HG03342 (cell line): Measurements from ENCODE around the gene LRRK2.
"Not testable (repeated sequence)": the region's sequence is repeated elsewhere in the genome, so short reads cannot be mapped to it uniquely, and the experiment has no call there.

Experiments used
- ATAC-seq: cut with Tn5 transposase; IDR thresholded peaks from one replicate; pipeline ENCODE4 v1.9.1; 2021; ENCODE audit warnings: mild to moderate bottlenecking, moderate library complexity; ENCODE audit not compliant: unreplicated experiment

The LRRK2 gene

GRCh38 chr12:40211186-40211585 lies 13.6 kb upstream of the LRRK2 start:
- ATAC-seq, result not testable (repeated sequence)

DNA sequence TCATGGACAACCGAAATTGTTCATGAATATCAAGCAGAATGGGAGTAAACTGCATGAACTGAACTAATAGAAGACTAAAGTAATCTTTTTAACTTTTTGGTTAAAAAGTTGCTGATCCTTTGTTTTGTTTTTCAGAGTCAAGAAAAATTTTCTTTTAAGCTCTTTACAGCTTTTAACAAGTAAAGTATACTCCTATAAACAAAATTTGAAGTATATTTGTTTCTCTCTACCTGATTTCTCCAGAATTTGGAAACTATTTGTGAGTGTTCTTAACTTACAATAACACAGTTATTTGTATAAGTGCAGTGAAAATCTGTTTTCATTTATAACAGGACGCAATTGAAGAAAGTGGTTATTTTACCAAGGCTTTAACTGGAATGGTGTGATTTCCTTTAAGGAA lies 12.2 kb upstream of the LRRK2 start:
- no peak for ATAC-seq

DNA sequence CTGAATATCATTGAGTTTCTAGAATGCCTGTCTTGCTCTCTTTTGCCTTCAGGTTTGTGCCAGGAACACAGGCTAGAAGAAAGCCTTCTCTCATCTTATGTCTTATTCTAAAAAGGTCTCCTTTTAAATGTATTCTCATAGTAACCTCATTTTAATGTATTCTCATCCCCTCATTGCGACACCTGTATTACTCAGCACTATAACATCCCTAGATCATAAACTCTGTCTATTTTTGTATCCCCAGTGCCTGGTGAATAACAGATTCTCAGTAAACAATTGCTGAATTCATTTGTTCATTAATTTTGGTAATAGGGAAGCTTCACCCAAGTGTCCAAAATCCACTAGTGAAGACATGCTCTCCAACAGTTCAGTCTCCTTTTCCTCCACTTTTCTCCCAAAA lies 8.8 kb upstream of the LRRK2 start:
- ATAC-seq, result no peak

GRCh38 chr12:40216516-40217288 lies 8.1 kb upstream of the LRRK2 start:
- no peak for ATAC-seq

- no peak for ATAC-seq
Measured at GRCh38 chr12:40219760-40220159, 5.0 kb upstream of the LRRK2 start.

- no peak for ATAC-seq
Measured at GRCh38 chr12:40222247-40222646, 2.5 kb upstream of the LRRK2 start.

- no peak for ATAC-seq
Measured at GRCh38 chr12:40223646-40224045, 1.2 kb upstream of the LRRK2 start.

DNA sequence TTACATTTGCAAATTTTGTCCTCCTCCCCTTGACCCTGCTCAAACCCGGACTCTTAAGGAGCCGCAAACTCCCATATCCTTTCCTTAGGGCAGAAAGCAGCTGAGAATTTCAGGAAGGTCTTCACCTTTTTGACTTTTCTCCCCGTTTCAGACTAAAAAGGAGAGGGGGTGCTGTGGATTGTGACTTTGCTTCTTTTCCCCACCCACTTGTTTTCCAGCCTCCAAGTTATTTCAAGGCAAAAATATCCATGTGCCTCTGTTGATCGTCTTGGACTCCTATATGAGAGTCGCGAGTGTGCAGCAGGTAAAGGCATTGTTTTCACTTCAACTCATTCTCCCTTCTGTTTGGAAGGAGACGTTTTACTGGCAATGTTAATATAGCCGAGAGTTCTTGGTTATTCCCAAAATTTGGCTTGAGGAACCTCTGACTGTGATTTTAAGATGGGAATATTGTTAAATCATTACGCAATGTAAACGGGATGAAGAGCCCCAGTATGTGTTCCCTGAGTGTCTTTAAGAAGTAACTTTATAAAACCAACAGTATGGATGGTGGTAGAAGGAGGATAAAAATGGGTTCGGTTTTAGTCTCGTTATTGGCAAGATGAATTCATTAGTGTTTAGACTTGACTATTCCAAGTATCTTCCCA lies 663 bp downstream of the LRRK2 start:
- no peak for ATAC-seq

DNA sequence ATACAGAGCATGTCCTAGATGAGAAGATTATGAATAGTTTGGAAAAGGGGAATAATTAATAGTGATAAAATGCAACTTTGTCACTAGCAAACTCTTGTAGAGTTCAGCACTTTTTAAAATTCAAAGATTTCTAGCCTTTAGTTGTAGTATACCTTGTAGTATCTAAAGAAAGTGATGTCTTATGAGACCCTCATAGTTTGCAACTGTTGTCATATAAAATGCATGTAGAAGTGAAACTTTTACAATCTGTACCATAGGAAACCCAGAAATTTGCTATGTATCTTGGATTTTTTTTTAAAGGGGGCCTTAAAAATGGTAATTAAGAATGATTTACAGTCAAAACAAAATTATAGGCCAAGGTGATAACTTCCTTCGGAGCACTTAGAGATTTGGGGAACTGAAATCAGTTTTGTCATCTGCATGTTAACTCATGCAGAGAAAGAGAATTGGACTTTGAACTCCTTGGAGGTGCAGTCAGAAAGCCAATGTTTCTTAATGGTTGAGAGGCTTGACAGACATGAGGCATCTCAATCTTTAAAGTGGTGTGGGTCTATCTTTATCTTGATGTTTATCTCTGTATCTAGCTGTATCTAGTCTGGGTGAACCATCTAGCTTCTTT lies 1.3 kb downstream of the LRRK2 start:
- ATAC-seq, result peak; percentile 66

DNA sequence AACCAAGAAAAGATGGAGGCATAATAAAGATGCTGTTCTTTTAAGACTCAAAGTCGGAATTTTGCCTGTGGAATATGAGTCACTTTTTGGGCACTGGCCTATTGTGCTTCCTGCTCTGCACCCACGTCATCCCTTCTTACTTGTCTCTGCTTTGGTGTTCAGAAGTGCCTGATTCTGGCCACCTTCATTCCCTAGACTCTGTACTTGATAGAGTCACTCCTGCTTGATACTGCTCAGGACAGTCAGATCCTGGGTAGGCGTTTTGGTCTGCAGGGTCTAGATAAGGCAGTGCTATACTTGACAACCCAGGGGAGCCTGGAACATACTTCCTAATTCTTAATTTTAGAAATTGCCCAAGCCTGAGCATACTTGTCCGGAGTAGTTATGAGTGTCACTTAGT lies 1.9 kb downstream of the LRRK2 start:
- peak; percentile 30 for ATAC-seq

DNA sequence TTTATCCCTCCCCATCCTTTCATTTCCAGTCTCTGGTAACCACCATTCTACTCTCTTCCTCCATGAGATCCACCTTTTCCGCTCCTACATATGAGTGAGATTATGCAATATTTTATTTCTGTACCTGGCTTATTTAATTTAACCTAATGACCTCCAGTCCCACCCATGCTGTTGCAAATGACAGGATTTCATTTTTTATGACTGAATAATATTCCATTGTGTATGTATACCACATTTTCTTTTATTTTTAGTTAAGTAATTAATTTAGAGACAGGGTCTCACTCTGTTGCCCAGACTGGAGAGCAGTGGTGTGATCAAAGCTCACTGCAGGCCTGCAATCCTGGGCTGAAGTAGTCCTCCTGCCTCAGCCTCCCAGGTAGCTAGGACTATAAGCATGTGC lies 2.6 kb downstream of the LRRK2 start:
- no peak for ATAC-seq

DNA sequence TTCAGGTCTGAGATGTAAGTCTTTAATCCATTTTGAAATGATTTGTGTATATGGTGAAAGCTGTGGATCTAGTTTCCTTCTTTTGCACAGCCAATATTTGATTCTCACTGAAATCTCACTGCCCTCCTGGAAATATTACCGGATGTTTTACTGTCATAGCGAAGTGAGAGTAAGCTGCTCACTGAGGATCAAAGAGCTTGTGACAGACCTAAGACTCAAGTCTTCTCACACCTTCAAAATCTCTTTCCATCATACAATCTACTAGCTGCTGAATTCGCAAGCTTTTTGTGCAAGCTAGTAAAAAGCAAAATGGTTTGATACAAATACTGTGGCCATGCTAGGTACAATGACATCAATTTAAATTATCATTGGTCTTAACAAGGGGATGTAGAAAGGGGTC lies 3.9 kb downstream of the LRRK2 start:
- no peak for ATAC-seq

DNA sequence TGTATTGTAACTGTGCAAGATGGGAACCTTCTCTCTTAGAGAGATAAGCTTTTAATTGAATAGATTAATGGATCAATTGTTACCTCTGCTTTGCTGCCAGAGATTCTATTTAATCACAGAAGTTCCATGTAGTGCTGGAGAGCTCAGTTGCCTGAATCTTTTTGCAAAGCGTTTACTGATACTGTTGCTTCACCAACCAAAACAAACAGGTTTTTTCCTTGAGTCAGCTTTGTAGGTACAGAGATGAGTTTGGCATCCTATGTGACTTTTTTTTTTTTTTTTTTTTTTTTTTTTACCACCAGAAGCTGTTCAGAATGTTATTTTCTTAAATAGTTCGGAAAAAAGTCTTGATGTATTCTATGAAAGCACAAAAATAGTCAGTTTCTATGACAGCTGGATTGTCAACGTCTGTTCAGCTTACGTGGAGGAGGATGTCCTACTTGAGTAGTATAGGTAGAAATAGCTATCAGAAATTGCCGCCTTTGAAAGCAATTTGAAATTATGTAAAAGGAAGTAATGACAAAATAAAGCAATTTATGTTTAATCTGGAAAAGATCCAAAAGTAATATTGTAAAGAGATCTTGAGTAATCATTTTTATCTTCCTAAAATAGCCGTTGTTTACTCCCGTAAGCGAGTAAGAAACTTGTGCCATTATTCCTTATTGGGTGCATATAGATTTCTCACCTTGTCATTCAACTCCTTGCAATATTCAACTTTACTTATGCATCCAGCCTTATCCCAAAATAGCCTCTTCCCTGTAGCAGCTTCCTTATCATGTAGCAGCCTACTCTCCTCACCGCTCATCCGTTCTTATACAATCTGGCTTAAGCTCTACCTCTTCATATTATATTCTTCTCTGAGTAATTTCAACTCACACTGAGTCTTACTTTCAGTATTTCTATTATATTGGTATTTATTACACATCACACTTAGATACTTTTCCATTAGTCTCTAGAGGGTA lies 5.2 kb downstream of the LRRK2 start:
- no peak for ATAC-seq

DNA sequence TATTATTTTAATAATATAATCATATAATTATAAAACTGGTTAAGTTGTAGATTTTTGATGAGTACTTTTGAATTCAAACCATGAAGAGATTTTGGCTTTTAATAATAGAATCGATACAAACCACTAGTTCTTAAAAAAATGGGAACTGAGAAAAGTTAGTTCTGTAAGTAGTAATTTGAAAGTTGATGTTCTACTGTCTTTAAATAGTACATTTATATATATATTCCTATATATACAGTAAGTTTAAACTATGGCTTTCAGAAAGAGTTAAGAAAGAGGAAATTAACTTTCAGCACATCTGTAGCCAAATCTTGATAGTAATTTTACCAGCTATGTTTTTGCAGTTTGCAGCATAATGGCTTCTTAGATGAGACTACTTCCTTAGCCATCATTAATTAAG lies 7.8 kb downstream of the LRRK2 start:
- ATAC-seq, result no peak

DNA sequence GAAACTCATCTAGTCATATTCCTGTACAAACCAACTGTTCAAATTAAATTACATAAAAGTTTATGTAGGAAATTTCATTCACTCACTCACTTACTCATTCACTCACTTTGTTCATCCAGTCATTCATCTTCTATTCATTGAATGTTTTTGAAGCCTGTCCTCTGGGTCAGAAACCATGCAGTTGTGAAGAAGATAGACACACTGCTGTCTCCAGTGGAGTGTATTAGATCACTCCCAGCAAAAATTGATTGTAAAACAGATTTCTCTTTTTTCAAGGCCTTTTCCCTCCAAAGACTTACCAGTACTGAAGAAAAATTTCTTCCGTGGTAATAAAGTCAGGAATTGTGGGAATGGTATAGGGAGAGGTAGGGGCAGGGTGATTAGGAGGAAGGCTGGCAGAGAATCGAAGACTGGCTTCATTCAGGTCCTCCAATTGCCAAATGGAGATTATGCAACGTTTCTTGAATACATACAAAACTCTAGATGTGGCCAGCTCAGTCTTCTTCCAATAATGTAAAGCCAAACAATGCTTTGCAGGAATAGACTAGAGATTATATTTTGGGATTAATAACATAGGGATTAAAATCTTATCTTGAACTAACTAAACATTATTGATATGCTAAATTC lies 9.1 kb downstream of the LRRK2 start:
- no peak for ATAC-seq

DNA sequence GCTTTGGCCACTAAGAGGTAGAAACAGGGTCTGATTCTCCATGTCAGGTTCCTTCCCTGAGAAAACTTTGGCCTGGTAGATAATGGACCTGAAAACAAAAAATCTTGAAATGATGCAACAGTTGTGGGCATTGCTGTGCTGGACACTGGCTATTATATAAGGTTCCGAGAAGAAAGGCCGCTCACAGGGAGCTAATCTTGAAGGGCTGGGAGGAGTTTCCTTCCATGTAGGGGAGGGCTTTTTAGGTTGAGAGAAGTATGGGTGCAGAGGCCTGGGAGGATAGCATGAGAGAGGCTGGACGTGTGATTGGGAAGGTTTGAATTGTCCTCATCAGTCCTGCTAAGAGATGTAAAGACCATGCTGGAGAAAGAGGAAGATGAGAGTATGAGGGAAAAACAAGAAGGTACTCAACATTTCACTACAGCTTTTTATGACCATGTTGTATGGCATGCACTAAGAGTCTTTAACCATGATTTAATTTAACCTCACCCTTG lies 11.6 kb downstream of the LRRK2 start:
- no peak for ATAC-seq

DNA sequence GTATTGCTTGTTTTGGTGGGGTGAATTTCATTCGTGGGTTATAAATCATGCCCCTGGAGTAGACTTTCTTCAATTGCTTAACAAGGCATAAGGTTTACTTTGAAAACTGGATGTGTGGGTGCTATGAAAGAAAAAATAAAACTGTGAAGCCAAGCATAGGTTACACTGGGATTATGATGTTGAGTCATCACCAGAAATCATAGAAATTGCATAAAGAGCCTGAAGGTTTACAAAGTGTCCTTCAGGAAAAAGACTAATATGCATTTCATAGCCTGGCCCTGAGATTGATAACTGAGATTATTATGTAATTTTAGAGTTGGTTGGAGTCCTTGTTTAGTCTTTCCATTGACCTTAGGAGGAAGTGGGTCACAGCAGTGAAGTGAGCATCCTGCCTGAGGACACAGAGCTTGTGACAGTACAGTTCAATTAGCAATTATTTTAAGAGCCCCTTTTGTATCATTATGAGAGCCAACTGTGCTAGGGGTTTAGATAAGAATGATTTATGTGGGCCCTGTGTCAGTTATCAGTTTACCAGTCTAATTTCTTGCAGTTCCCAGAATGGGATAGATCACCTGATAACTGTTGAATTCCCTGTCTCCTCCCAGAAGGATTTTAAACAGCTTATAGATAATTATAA lies 13.6 kb downstream of the LRRK2 start:
- no peak for ATAC-seq

DNA sequence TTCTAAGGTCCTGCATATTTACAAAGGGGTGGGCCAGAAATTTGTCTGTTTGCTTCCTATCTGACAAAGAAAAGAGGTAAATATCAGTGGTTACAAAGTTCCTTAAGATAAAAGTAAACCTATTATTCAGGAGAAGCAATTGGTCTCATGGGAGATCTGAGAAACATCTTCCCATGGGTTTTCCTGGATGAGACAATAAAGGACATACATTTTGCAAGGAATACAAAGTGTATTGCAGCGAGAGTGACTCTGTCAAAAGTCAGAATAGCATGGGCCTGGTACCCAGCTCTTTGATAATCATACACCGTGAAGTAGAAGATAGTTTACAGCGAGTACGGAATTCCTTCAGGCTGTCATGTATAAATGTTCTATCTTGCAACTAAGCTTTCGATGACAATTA lies 14.2 kb downstream of the LRRK2 start:
- no peak for ATAC-seq

DNA sequence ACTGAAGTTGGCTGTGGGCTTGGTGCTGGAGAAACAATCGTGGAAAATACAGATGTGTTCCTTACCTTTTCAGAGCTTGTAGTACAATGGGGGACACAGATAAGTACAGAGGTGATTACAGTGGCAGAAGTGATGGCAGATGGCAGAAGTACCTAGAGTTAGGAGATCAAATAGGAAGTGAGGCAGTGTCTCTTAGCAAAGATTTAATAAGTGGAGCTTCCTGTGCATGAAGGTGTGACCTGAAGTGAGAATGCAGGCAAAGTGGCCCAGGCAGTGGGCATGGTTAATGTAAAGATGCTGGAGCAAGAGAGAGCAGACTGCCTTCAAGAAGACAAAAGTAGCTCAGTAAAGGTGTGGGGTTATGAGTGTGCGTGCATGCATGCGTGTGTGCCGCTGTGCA lies 16.0 kb downstream of the LRRK2 start:
- no peak for ATAC-seq

DNA sequence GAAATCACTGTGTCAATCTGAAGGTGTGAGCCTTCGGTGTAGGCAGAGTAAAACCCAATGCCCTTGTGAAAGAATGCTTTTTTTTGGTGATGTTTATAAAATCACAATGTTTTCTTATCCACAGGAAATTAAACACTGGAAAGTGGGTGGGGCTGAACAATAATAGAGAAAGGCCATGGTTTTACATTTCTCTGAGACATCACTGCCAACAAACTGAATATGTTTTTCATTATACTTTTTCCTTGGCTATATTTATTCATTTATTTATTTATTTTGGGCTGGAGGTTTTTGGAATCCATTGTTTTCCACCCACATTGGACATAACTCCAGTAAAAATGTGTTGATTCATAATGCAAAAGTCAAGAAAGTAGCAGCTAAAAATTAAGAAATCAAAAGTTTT lies 16.9 kb downstream of the LRRK2 start:
- no peak for ATAC-seq
